Heart left ventricle (tissue), 13 donors: ENCODE data around the gene TICAM2.

ENCODE experiments used
- CTCF ChIP-seq, 12 donors: fragments of 200-600 bp; sonication (generic) in 4 of 12; IDR thresholded peaks; one replicate each; pipeline versions ENCODE4 v1.5.0 to v1.8.0; 2018 to 2022; ENCODE audit warnings: antibody characterized with exemption in 12 of 12, mild to moderate bottlenecking in 5 of 12
- POLR2A ChIP-seq, 2 donors: fragments of 450-650 bp; IDR thresholded peaks; one replicate each; pipeline ENCODE4 v1.6.1; 2017; ENCODE audit warnings: antibody characterized with exemption in 2 of 2, mild to moderate bottlenecking in 2 of 2, moderate library complexity in 2 of 2
- donor health status: ischemic (EF 13 %, LVEDD 7.1; RV severe dilation, severe dysfunction).
- donor health status: DM: no; HTN: yes; CAD: no.
- donor health status: DM: no; HTN: no; CAD: no.
- donor health status: ischemic (EF 25% LVEDD 6.9; RV normal size, moderate dysfunction).
- donor health status: ischemic (EF 25% LVEDD 5.7; RV mildly dilated, moderate dysfunction).
- donor health status: ischemic (EF 35%, LVEDD 5.7; RV mildly dilated, moderate dysfunction).
- donor health status: nonischemic (EF 11% LVEDD 7.7; RV severe dilation, severe dysfunction).
- donor health status: DM: yes; HTN: yes; CAD: no.
- donor health status: PGD.
- donor health status: ischemic (EF 29% LVEDD 5.4; RV normal size, mild dysfunction).
- donor health status: nonischemic (EF 23%, LVEDD 6.1; RV moderate dilation, normal function).

- TF ChIP-seq POLR2A (IDR thresholded peaks at IDR 0.05): no peak
- TF ChIP-seq CTCF (IDR thresholded peaks at IDR 0.05): no peak
Observed at GRCh38 chr5:115636008-115636407, 33.7 kb upstream of the TICAM2 start.
